SH-SY5Y (cell line): ENCODE data around the gene SLC35D1.

Experiments
- GATA2 ChIP-seq: IDR thresholded peaks from 2 replicates; pipeline ENCODE4 v1.6.1; 2011; ENCODE audit warnings: mild to moderate bottlenecking, low read depth, low read length
- GATA3 ChIP-seq: IDR thresholded peaks from 2 replicates; pipeline ENCODE4 v1.6.1; 2011; ENCODE audit warnings: low read depth, mild to moderate bottlenecking, low read length, moderate library complexity

DNA sequence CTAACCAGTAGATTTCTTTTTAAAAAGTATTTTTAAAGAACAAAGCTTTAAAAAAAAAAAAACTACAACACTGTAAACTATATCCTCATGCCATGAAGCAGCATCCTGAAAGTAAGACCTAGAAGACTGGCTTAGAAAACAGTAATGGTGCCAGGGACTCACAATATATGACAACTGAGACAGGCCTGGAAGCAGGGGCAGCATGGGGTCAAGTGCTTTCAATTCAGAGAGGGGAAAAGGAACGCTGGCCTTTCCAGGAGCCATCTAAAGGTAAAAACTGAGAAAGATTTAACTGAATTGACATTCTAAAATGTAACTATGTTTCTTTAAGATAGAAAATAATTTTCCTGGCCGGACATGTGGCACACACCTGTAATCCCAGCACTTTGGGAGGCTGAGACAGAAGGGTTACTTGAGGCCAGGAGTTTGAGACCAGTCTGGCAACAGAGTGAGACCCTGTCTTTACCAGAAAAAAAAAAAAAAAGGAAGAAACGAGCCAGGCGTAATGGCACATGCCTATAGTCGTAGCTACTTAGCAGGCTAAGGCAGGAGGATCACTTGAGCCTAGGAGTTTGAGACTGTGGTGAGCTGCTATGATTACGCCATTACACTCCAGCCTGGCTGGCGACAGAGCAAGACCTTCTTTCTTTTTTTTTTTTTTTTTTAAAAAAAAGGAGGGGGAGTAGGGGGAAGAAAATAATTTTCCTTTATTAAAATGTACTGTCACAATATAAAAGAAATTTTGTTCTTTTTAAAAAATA lies 54.1 kb downstream of the SLC35D1 start:
- no peak for TF ChIP-seq GATA2
- no peak for TF ChIP-seq GATA3
